Gastrocnemius medialis (tissue), 4 donors: Measurements from ENCODE around the gene DUSP16.

Experiments
- POLR2A ChIP-seq, 2 donors: fragments of 450-650 bp; IDR thresholded peaks; one replicate each; pipeline ENCODE4 v1.6.1; 2017; ENCODE audit warnings: antibody characterized with exemption in 2 of 2, mild to moderate bottlenecking in 2 of 2, moderate library complexity in 2 of 2
- TF ChIP-seq, protein P1 (sequence below), 5 experiments: fragments of 450-650 bp in 3 of 5; fragments of 200-600 bp in 2 of 5; sonication (generic) in 2 of 5; IDR thresholded peaks in 4 of 5; conservative IDR thresholded peaks in 1 of 5; 1 replicate in 4 of 5; 2 replicates in 1 of 5; pipeline ENCODE4 v1.5.1; 2016 to 2019; ENCODE audit warnings: antibody characterized with exemption in 5 of 5, mild to moderate bottlenecking in 3 of 5, moderate library complexity in 3 of 5

DNA sequence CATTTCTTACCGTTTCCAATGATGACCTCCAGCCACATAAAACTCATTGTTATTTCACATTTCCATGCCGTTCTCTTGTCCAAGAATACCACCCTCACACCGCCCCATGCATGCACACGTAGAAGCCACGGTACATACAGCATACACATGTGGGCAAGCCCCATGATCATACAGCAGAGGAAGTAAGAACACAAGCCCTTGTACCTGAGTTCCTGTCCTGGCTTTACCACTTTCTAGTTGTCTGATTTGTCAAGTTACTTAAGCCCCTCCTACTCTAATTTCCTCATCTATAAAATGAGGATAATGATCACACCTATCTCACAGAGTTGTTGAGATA is 59.9 kb downstream of the DUSP16 start:
- TF ChIP-seq, protein P1, sequence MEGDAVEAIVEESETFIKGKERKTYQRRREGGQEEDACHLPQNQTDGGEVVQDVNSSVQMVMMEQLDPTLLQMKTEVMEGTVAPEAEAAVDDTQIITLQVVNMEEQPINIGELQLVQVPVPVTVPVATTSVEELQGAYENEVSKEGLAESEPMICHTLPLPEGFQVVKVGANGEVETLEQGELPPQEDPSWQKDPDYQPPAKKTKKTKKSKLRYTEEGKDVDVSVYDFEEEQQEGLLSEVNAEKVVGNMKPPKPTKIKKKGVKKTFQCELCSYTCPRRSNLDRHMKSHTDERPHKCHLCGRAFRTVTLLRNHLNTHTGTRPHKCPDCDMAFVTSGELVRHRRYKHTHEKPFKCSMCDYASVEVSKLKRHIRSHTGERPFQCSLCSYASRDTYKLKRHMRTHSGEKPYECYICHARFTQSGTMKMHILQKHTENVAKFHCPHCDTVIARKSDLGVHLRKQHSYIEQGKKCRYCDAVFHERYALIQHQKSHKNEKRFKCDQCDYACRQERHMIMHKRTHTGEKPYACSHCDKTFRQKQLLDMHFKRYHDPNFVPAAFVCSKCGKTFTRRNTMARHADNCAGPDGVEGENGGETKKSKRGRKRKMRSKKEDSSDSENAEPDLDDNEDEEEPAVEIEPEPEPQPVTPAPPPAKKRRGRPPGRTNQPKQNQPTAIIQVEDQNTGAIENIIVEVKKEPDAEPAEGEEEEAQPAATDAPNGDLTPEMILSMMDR (IDR thresholded peaks at IDR 0.05 in 4 of 5, conservative IDR thresholded peaks at IDR 0.05 in 1 of 5), result no peak
- no peak for TF ChIP-seq POLR2A (IDR thresholded peaks at IDR 0.05)
